Left ventricle myocardium inferior (tissue), 1 donor: ENCODE data around the gene CHD6. TPM values are rescaled to one million over a fixed set of nuclear protein-coding genes. Genes with fewer than 3 reads are reported as not detected.

Source experiments
- DNase-seq: peaks from one replicate; pipeline ENCODE4 v3.0.0-alpha.2; 2020
- H3K27ac ChIP-seq: fragments of 200-600 bp; replicated peaks from 2 replicates; pipeline ENCODE4 v1.8.0; 2021
- H3K27me3 ChIP-seq: fragments of 200-600 bp; 2 replicates; pipeline ENCODE4 v1.8.0; 2021; ENCODE audit warnings: low read depth
- H3K36me3 ChIP-seq: fragments of 200-600 bp; 2 replicates; pipeline ENCODE4 v1.8.0; 2021
- H3K4me1 ChIP-seq: fragments of 200-600 bp; 2 replicates; pipeline ENCODE4 v1.8.0; 2021
- H3K4me3 ChIP-seq: fragments of 200-600 bp; 2 replicates; pipeline ENCODE4 v1.8.0; 2021; ENCODE audit warnings: mild to moderate bottlenecking, moderate library complexity
- H3K9me3 ChIP-seq: fragments of 200-600 bp; replicated peaks from 2 replicates; pipeline ENCODE4 v1.8.0; 2021
- intact Hi-C: fragments of 100-400 bp; cut with micrococcal nuclease; formaldehyde crosslinking; loops from one replicate; pipeline ENCODE4 v1.11.0; 2022
- total RNA-seq: library from RNA; stranded (reverse); fragmentation: NEBNext Ultra II Directional; extraction: Animal tissue kit (Norgen Biotek cat#: 25700); gene quantifications from one replicate; pipeline ENCODE4 v1.2.1, GENCODE V29; 2021
- TF ChIP-seq, protein P1 (sequence below): fragments of 200-600 bp; IDR thresholded peaks from 2 replicates; pipeline ENCODE4 v1.8.0; 2021; ENCODE audit warnings: antibody characterized with exemption, mild to moderate bottlenecking, borderline replicate concordance
- donor health status: DM: no; HTN: yes; CAD: no; lungs with severe emphysema.

CHD6 gene
- total RNA-seq, 1 donor from 2014 or later = 38.9 TPM

DNA sequence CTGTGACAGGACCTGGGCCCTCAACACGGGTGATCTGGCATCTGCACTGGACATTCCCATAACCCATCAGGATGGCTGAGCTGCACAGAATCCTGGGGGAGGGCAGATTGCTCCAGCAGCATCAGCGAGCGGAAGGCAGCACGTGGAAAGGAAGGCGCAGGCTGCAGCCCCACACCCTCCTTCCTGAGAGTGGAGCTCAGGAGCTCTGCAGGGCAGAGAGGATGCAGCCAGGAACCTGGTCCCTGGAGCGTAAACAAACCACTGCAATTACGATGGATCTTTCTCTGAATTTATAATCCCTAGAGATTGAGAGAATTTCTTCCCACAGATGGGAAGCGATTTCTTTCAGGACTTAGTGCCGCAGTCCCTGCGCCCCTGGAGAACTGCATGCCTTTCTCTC lies 211.8 kb downstream of the CHD6 start:
- H3K27ac ChIP-seq = peak overlapping the region; percentile 51
- peaks cover 67% of the 10 kb centered on the region for H3K36me3 ChIP-seq
- peaks cover 58% of the 10 kb centered on the region for H3K4me1 ChIP-seq
- no peak overlapping the region for H3K4me3 ChIP-seq
- no peaks in the 10 kb centered on the region for H3K27me3 ChIP-seq
- intact Hi-C loops = loop anchor here (10.0 kb wide), 1 partner anchor 422 kb away; no protein-coding TSS in a partner anchor
- TF ChIP-seq, protein P1, sequence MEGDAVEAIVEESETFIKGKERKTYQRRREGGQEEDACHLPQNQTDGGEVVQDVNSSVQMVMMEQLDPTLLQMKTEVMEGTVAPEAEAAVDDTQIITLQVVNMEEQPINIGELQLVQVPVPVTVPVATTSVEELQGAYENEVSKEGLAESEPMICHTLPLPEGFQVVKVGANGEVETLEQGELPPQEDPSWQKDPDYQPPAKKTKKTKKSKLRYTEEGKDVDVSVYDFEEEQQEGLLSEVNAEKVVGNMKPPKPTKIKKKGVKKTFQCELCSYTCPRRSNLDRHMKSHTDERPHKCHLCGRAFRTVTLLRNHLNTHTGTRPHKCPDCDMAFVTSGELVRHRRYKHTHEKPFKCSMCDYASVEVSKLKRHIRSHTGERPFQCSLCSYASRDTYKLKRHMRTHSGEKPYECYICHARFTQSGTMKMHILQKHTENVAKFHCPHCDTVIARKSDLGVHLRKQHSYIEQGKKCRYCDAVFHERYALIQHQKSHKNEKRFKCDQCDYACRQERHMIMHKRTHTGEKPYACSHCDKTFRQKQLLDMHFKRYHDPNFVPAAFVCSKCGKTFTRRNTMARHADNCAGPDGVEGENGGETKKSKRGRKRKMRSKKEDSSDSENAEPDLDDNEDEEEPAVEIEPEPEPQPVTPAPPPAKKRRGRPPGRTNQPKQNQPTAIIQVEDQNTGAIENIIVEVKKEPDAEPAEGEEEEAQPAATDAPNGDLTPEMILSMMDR = no peak
- no peak for DNase-seq
- H3K9me3 ChIP-seq = no peaks in the 10 kb centered on the region

DNA sequence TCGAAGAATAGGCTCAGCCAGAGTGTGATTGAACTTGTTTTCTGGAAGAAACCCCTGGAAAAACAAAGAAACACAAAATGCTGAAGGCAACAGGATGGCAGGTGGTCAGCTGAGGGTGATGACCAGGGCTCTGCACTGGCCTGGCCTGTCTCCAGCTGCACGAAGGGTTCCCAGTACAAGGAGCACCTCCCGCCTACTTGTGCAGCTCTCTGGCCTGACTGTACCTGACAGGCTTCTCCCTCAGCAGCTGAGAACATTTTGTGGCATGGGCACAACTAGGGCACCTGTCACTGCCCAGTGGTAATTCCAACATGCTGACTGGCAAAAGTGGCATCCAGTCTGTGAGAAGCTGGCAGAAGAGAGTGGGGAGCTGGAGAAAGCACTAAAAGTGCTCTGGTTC lies 212.7 kb downstream of the CHD6 start:
- TF ChIP-seq, protein P1 = no peak
- peaks cover 63% of the 10 kb centered on the region for H3K36me3 ChIP-seq
- intact Hi-C loops = loop anchor here (10.0 kb wide), 1 partner anchor 421 kb away; no protein-coding TSS in a partner anchor
- no peaks in the 10 kb centered on the region for H3K27me3 ChIP-seq
- DNase-seq = peak; percentile 55
- H3K9me3 ChIP-seq = no peaks in the 10 kb centered on the region
- peaks cover 50% of the 10 kb centered on the region for H3K4me1 ChIP-seq
- H3K27ac ChIP-seq = peak overlapping the region; percentile 51
- no peak overlapping the region for H3K4me3 ChIP-seq

DNA sequence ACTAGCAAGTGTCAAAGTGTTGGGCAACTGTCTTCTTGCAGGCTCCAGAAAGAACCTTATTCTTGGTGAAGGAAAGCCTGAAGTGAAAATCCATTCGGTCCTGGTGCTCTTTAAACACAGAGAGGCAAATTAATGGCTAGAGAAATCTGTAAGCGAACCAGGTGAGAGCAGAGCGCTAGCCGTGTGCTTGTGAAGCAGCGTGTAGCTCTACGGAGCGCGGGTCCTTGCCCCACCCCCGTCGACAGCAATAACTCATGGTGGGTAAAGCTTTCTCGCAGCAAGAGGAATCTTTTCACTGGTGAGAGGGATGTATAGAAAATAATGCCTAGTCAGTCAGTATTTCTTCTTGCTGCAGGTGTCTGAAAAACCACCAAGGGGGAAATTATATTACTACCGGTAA lies 214.6 kb downstream of the CHD6 start:
- Histone ChIP-seq H3K4me3 (no peak overlapping the region), H3K9me3 (no peaks in the 10 kb centered on the region), H3K36me3 (peaks cover 46% of the 10 kb centered on the region), H3K27ac (no peak overlapping the region), H3K27me3 (no peaks in the 10 kb centered on the region), H3K4me1 (peaks cover 37% of the 10 kb centered on the region)
- TF ChIP-seq, protein P1 = no peak
- DNase-seq = no peak
- intact Hi-C loops = loop anchor here (10.0 kb wide), 1 partner anchor 419 kb away; no protein-coding TSS in a partner anchor

DNA sequence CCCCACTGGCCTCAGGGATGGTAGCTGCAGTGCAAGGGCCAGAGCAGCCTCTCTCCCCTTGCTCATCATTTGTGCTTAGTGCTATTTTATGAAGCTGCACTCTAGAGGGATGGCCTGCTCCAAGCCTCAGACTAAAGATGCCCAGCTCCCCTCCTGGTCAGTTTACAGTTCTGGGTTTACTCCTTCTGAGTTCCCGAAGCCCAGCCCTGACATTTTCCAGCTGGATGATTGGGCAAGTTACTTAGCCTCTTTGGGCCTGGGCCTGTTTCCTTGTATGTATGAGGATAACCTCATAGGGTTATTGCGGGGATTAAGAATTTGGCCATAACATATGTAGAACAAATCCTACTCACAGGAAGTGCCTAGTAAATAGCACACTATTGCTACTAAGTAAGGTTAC lies 219.8 kb downstream of the CHD6 start:
- H3K4me3 ChIP-seq = no peak overlapping the region
- H3K27ac ChIP-seq = peak overlapping the region; percentile 67
- no peaks in the 10 kb centered on the region for H3K27me3 ChIP-seq
- peaks cover 8% of the 10 kb centered on the region for H3K36me3 ChIP-seq
- peaks cover 37% of the 10 kb centered on the region for H3K4me1 ChIP-seq
- DNase-seq = peak; percentile 54
- no peaks in the 10 kb centered on the region for H3K9me3 ChIP-seq
- intact Hi-C loops = no loop called here
- TF ChIP-seq, protein P1 = no peak

DNA sequence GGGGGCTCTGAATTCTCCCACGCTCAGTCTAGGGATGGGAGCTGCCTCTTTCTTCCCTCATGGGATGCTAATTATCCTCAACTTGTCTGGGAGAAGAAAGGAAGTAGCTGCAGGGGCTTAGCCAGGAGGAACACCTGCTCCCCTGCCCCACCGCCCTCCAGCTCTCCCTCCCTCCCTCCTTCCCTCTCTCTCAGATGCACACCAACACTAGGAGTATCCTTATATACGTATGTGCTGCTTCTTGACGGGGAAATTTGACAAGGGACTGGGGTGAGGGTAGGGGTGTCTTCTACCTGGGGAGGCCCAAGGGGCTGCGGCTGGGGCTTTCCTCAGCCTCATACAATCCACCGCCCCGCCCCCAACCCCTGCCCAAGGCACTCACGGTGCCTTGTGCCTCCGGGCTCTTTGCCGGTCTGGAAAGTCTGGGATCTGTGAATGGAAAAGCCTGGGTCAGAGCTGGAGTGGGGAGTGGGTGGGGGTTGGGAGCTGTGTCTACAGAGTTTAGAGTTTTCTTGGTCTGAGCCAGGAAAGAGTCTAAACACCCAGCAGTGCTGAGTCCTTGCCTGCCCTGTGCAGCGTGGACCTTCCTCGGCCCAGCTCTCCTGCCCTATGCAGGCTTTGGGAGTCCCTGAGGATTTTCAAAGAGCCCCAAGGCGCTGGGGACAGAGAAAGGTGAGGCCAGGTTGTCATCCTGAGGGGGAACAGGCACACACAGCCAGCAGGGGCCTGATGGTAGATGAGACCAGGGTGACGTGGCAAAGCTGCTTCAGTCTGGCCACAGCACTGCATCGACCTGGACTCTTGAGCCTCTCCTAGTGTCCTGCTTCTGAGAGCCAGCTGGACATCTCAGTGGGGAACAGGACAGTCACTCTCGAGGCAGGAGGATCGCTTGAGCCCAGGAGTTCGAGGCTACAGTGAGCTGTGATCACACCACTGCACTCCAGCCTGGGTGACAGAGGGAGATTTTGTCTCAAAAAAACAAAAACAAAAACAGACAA lies 222.2 kb downstream of the CHD6 start:
- no peak for DNase-seq
- intact Hi-C loops = no loop called here
- Histone ChIP-seq H3K4me3 (no peak overlapping the region), H3K4me1 (peaks cover 58% of the 10 kb centered on the region), H3K36me3 (no peaks in the 10 kb centered on the region), H3K27ac (peak overlapping the region; percentile 78), H3K9me3 (no peaks in the 10 kb centered on the region), H3K27me3 (no peaks in the 10 kb centered on the region)
- TF ChIP-seq, protein P1 = no peak
